Hepatocyte (in vitro differentiated cells): ENCODE measurements around the gene SPTSSA. TPM values are rescaled to one million over a fixed set of nuclear protein-coding genes. Genes with fewer than 3 reads are reported as not detected.
"Not testable (repeated sequence)": the region's sequence is repeated elsewhere in the genome, so short reads cannot be mapped to it uniquely, and the experiment has no call there.

Experiments
- DNase-seq: peaks from one replicate; pipeline ENCODE4 v3.0.0-alpha.2; 2016; ENCODE audit warnings: low spot score
- H2AFZ ChIP-seq: fragments of 200-600 bp; sonication (generic); 2 replicates; pipeline ENCODE4 v1.6.0; 2016; ENCODE audit warnings: antibody characterized with exemption, mild to moderate bottlenecking
- H3K27ac ChIP-seq: fragments of 200-600 bp; sonication (generic); 2 replicates; pipeline ENCODE4 v1.5.1; 2016; ENCODE audit warnings: mild to moderate bottlenecking
- H3K27me3 ChIP-seq: fragments of 200-600 bp; sonication (generic); 2 replicates; pipeline ENCODE4 v1.6.1; 2016
- H3K36me3 ChIP-seq: fragments of 200-600 bp; sonication (generic); replicated peaks from 2 replicates; pipeline ENCODE4 v1.5.1; 2016; ENCODE audit warnings: low read depth; ENCODE audit not compliant: insufficient read depth
- H3K4me1 ChIP-seq: fragments of 200-600 bp; sonication (generic); 2 replicates; pipeline ENCODE4 v1.5.1; 2016; ENCODE audit warnings: mild to moderate bottlenecking, moderate library complexity; ENCODE audit not compliant: insufficient read depth
- H3K4me2 ChIP-seq: fragments of 200-600 bp; sonication (generic); 2 replicates; pipeline ENCODE4 v1.6.0; 2016
- H3K4me3 ChIP-seq: fragments of 200-600 bp; sonication (generic); 2 replicates; pipeline ENCODE4 v1.5.1; 2016; ENCODE audit warnings: mild to moderate bottlenecking
- H3K79me2 ChIP-seq: fragments of 200-600 bp; sonication (generic); 2 replicates; pipeline ENCODE4 v1.6.0; 2017; ENCODE audit warnings: mild to moderate bottlenecking
- H3K9me2 ChIP-seq: fragments of 200-600 bp; sonication (generic); replicated peaks from 2 replicates; pipeline ENCODE4 v1.6.0; 2017; ENCODE audit warnings: mild to moderate bottlenecking; ENCODE audit not compliant: insufficient read depth
- H3K9me3 ChIP-seq: fragments of 200-600 bp; sonication (generic); 2 replicates; pipeline ENCODE4 v1.5.1; 2016; ENCODE audit warnings: low read depth, mild to moderate bottlenecking
- H4K20me1 ChIP-seq: fragments of 200-600 bp; sonication (generic); 2 replicates; pipeline ENCODE4 v1.6.0; 2016; ENCODE audit warnings: mild to moderate bottlenecking; ENCODE audit not compliant: insufficient read depth, poor library complexity, severe bottlenecking
- CTCF ChIP-seq: fragments of 200-600 bp; sonication (generic); IDR thresholded peaks from 2 replicates; pipeline ENCODE4 v1.5.1; 2016; ENCODE audit warnings: antibody characterized with exemption, mild to moderate bottlenecking; ENCODE audit not compliant: poor library complexity
- EZH2 ChIP-seq: fragments of 200-600 bp; sonication (generic); IDR thresholded peaks from 2 replicates; pipeline ENCODE4 v1.6.1; 2016; ENCODE audit warnings: antibody characterized with exemption, mild to moderate bottlenecking, borderline replicate concordance
- EZH2phosphoT487 ChIP-seq: fragments of 200-600 bp; sonication (generic); IDR thresholded peaks from one replicate; pipeline ENCODE4 v1.6.1; 2018; ENCODE audit warnings: antibody characterized with exemption, mild to moderate bottlenecking, low read depth, moderate library complexity; ENCODE audit not compliant: unreplicated experiment, severe bottlenecking
- WGBS: methylation state at CpG from one replicate; pipeline ENCODE4 v1.1.6; 2016; ENCODE audit warnings: low lambda C conversion rate; ENCODE audit errors: missing lambda C conversion rate; 5-methylcytosine and 5-hydroxymethylcytosine counted together
- polyA plus RNA-seq: library from polyadenylated mRNA; unstranded; fragments of >200 nt; fragmentation: Nextera tagmentation; extraction: Ambion mirVana; gene quantifications from 2 replicates; pipeline ENCODE4 v1.2.1, GENCODE V29; 2016
- total RNA-seq: library from RNA; depleted of rRNA; stranded (reverse); fragments of >200 nt; gene quantifications from 2 replicates; pipeline ENCODE4 v1.2.3, GENCODE V29; 2014

The SPTSSA gene
- total RNA-seq: 36.8 and 42.8 TPM in 2 replicates
- polyA plus RNA-seq: 30.0 and 33.4 TPM in 2 replicates

- TF ChIP-seq EZH2phosphoT487: no peak
- no peak for TF ChIP-seq CTCF
- TF ChIP-seq EZH2: no peak
- H3K27ac ChIP-seq: peak within 1 kb of the TSS; percentile 98
- peak; percentile 97 for DNase-seq
- H3K4me2 ChIP-seq: peak within 1 kb of the TSS; percentile 84
- H3K4me3 ChIP-seq: peak within 1 kb of the TSS; percentile 53
- no peaks in the 10 kb centered on the region for H3K9me3 ChIP-seq
- H3K9me2 ChIP-seq: no peaks in the 10 kb centered on the region
- peak within 1 kb of the TSS; percentile 92 for H2AFZ ChIP-seq
- under 1% methylated on average over 27 of the region's 82 CpGs for WGBS
- peaks cover 37% of the 10 kb centered on the region for H3K79me2 ChIP-seq
- peaks cover 17% of the 10 kb centered on the region for H3K4me1 ChIP-seq
- H4K20me1 ChIP-seq: peaks cover 24% of the 10 kb centered on the region
- H3K36me3 ChIP-seq: no peaks in the 10 kb centered on the region
- no peaks in the 10 kb centered on the region for H3K27me3 ChIP-seq
These were observed at the start of gene SPTSSA for GRCh38 chr14:34462132-34462893. SPTSSA (minus strand) TSS chr14:34462240; CDS start chr14:34462207, 33 bp downstream.

- Histone ChIP-seq H3K27ac (no peak overlapping the region), H3K79me2 (no peaks in the 10 kb centered on the region), H3K9me3 (no peaks in the 10 kb centered on the region), H3K9me2 (no peaks in the 10 kb centered on the region), H2AFZ (no peak overlapping the region), H3K36me3 (no peaks in the 10 kb centered on the region), H3K4me2 (no peak overlapping the region), H3K4me3 (no peak overlapping the region), H3K27me3 (no peaks in the 10 kb centered on the region), H3K4me1 (no peaks in the 10 kb centered on the region), H4K20me1 (no peaks in the 10 kb centered on the region)
- TF ChIP-seq EZH2 (no peak), CTCF (no peak), EZH2phosphoT487 (no peak)
- no peak for DNase-seq
- WGBS: 93% methylated on average over 11 of the region's 11 CpGs
These were observed 45.8 kb upstream of the SPTSSA start for GRCh38 chr14:34507884-34508283.

GRCh38 chr14:34507459-34507858 lies 45.4 kb upstream of the SPTSSA start:
- TF ChIP-seq EZH2phosphoT487: no peak
- TF ChIP-seq EZH2: no peak
- no peak for TF ChIP-seq CTCF
- Histone ChIP-seq H3K4me1 (no peaks in the 10 kb centered on the region), H3K4me3 (no peak overlapping the region), H3K9me2 (no peaks in the 10 kb centered on the region), H3K27ac (no peak overlapping the region), H2AFZ (no peak overlapping the region), H3K27me3 (no peaks in the 10 kb centered on the region), H3K36me3 (no peaks in the 10 kb centered on the region), H3K79me2 (no peaks in the 10 kb centered on the region), H4K20me1 (no peaks in the 10 kb centered on the region), H3K9me3 (no peaks in the 10 kb centered on the region), H3K4me2 (no peak overlapping the region)
- no peak for DNase-seq
- WGBS: 86% methylated on average over 9 of the region's 9 CpGs

- not testable (repeated sequence) for H3K4me1 ChIP-seq, H3K4me2 ChIP-seq, H2AFZ ChIP-seq, DNase-seq, H3K27me3 ChIP-seq, H3K9me2 ChIP-seq, H3K4me3 ChIP-seq, H3K9me3 ChIP-seq, H4K20me1 ChIP-seq, H3K79me2 ChIP-seq, H3K36me3 ChIP-seq
- 83% methylated on average over 5 of the region's 5 CpGs for WGBS
- peak overlapping the region; percentile 60 for H3K27ac ChIP-seq
These were observed 43.1 kb upstream of the SPTSSA start for GRCh38 chr14:34505124-34505491.

GRCh38 chr14:34504027-34504426 lies 42.0 kb upstream of the SPTSSA start:
- H3K4me1 ChIP-seq, H3K27ac ChIP-seq, H3K4me3 ChIP-seq, H2AFZ ChIP-seq, H3K27me3 ChIP-seq, H4K20me1 ChIP-seq, H3K9me3 ChIP-seq, H3K36me3 ChIP-seq, H3K9me2 ChIP-seq, H3K4me2 ChIP-seq, H3K79me2 ChIP-seq, DNase-seq: not testable (repeated sequence)
- 92% methylated on average over 8 of the region's 9 CpGs for WGBS
